ENCODE measurements around the gene CXCR5. TPM values are rescaled to one million over a fixed set of nuclear protein-coding genes. Genes with fewer than 3 reads are reported as not detected.

CXCR5 gene
- total and polyA plus RNA-seq, 10 of the 15 experiments (the other 5 are each of a cell fraction or from before 2014, with no cell fraction given), result 0.03 to 0.63 (median 0.25) TPM

GRCh38 chr11:118895093-118896039 lies 11.7 kb downstream of the CXCR5 start (continued):
- TF ChIP-seq, protein P1, sequence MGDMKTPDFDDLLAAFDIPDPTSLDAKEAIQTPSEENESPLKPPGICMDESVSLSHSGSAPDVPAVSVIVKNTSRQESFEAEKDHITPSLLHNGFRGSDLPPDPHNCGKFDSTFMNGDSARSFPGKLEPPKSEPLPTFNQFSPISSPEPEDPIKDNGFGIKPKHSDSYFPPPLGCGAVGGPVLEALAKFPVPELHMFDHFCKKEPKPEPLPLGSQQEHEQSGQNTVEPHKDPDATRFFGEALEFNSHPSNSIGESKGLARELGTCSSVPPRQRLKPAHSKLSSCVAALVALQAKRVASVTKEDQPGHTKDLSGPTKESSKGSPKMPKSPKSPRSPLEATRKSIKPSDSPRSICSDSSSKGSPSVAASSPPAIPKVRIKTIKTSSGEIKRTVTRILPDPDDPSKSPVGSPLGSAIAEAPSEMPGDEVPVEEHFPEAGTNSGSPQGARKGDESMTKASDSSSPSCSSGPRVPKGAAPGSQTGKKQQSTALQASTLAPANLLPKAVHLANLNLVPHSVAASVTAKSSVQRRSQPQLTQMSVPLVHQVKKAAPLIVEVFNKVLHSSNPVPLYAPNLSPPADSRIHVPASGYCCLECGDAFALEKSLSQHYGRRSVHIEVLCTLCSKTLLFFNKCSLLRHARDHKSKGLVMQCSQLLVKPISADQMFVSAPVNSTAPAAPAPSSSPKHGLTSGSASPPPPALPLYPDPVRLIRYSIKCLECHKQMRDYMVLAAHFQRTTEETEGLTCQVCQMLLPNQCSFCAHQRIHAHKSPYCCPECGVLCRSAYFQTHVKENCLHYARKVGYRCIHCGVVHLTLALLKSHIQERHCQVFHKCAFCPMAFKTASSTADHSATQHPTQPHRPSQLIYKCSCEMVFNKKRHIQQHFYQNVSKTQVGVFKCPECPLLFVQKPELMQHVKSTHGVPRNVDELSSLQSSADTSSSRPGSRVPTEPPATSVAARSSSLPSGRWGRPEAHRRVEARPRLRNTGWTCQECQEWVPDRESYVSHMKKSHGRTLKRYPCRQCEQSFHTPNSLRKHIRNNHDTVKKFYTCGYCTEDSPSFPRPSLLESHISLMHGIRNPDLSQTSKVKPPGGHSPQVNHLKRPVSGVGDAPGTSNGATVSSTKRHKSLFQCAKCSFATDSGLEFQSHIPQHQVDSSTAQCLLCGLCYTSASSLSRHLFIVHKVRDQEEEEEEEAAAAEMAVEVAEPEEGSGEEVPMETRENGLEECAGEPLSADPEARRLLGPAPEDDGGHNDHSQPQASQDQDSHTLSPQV (IDR thresholded peaks at IDR 0.05), result no peak
- TF ChIP-seq SREBF2 (IDR thresholded peaks at IDR 0.05; ENCODE audit: low read length) (no peak), RAD21 (IDR thresholded peaks at IDR 0.05; ENCODE audit: insufficient read depth, low read depth, low read length) (peak; percentile 20; the same call in 1 of the 2 replicates), FOS (IDR thresholded peaks at IDR 0.05; ENCODE audit: borderline replicate concordance, extremely low read depth, insufficient read length) (no peak), HSF1 (IDR thresholded peaks at IDR 0.05; ENCODE audit: low read depth, low read length) (no peak), IRF5 (IDR thresholded peaks at IDR 0.05; ENCODE audit: borderline replicate concordance) (no peak), SP1 (IDR thresholded peaks at IDR 0.05; ENCODE audit: low read depth, low read length) (peak; percentile 42), ESRRA (IDR thresholded peaks at IDR 0.05; ENCODE audit: low read length) (no peak), RAD51 (IDR thresholded peaks at IDR 0.05) (no peak), KLF5 (IDR thresholded peaks at IDR 0.05; ENCODE audit: partially characterized antibody) (no peak), NR2C2 (IDR thresholded peaks at IDR 0.05; ENCODE audit: borderline replicate concordance, control insufficient read depth, insufficient read length, low read depth) (no peak), KAT2A (conservative IDR thresholded peaks at IDR 0.05; ENCODE audit: control insufficient read depth, low read depth, low read length) (no peak), MEF2A (IDR thresholded peaks at IDR 0.05; ENCODE audit: insufficient read depth, low read depth, low read length) (no peak), SPI1 (IDR thresholded peaks at IDR 0.05; ENCODE audit: borderline replicate concordance, insufficient read depth, low read depth, low read length) (peak; percentile 52; the same call in 1 of the 2 replicates)
- TF ChIP-seq, protein P2, sequence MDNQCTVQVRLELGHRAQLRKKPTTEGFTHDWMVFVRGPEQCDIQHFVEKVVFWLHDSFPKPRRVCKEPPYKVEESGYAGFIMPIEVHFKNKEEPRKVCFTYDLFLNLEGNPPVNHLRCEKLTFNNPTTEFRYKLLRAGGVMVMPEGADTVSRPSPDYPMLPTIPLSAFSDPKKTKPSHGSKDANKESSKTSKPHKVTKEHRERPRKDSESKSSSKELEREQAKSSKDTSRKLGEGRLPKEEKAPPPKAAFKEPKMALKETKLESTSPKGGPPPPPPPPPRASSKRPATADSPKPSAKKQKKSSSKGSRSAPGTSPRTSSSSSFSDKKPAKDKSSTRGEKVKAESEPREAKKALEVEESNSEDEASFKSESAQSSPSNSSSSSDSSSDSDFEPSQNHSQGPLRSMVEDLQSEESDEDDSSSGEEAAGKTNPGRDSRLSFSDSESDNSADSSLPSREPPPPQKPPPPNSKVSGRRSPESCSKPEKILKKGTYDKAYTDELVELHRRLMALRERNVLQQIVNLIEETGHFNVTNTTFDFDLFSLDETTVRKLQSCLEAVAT (IDR thresholded peaks at IDR 0.05), result no peak
- TF ChIP-seq, protein P3, sequence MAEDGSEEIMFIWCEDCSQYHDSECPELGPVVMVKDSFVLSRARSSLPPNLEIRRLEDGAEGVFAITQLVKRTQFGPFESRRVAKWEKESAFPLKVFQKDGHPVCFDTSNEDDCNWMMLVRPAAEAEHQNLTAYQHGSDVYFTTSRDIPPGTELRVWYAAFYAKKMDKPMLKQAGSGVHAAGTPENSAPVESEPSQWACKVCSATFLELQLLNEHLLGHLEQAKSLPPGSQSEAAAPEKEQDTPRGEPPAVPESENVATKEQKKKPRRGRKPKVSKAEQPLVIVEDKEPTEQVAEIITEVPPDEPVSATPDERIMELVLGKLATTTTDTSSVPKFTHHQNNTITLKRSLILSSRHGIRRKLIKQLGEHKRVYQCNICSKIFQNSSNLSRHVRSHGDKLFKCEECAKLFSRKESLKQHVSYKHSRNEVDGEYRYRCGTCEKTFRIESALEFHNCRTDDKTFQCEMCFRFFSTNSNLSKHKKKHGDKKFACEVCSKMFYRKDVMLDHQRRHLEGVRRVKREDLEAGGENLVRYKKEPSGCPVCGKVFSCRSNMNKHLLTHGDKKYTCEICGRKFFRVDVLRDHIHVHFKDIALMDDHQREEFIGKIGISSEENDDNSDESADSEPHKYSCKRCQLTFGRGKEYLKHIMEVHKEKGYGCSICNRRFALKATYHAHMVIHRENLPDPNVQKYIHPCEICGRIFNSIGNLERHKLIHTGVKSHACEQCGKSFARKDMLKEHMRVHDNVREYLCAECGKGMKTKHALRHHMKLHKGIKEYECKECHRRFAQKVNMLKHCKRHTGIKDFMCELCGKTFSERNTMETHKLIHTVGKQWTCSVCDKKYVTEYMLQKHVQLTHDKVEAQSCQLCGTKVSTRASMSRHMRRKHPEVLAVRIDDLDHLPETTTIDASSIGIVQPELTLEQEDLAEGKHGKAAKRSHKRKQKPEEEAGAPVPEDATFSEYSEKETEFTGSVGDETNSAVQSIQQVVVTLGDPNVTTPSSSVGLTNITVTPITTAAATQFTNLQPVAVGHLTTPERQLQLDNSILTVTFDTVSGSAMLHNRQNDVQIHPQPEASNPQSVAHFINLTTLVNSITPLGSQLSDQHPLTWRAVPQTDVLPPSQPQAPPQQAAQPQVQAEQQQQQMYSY (CRISPR knock-in tag; IDR thresholded peaks at IDR 0.05), result no peak
